Kidney capillary endothelial cell (primary cell): ENCODE data around the gene SUN2.

Source experiments
- DNase-seq: peaks from one replicate; pipeline ENCODE4 v3.0.0-alpha.2; 2018; ENCODE audit warnings: low spot score

Gene SUN2

DNA sequence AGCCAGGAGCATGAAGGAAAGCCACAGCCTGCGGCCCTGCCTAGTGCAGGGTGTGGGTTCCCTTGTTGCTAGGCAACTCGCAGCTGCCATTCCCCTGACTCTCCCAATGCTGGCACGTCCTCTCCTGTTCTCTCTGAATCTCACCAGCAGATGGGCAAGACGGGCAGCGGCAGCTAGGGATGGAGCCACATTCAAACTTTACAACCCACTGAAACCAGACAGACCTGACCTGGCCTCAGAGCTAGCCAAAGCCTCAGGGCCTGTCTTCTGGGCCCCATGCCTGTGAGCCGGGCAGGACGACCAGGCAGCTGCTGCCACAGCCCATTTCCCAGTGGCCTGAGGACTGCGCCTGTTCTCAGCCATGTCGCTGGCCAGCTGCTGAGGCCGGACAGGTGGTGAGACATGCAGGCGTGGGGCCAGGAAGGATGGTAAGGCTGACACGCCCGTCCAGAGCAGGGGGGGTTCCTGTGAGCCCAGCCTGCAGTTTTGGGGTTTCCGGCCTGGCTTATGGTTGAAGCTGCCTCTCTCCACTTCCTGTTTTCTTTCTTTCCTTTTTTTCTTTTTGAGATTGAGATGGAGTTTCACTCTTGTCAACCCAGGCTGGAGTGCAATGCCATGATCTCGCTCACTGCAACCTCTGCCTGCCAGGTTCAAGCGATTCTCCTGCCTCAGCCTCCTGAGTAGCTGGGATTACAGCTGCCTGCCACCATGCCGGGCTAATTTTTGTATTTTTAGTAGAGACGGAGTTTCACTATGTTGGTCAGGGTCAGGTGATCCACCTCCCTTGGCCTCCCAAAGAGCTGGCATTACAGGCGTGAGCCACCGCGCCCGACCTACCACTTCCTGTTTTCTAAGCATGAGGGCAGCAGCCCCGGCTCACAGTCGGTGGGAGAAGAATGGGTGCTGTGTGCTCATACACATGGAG is 4.1 kb downstream of the SUN2 start:
- DNase-seq: no peak

DNA sequence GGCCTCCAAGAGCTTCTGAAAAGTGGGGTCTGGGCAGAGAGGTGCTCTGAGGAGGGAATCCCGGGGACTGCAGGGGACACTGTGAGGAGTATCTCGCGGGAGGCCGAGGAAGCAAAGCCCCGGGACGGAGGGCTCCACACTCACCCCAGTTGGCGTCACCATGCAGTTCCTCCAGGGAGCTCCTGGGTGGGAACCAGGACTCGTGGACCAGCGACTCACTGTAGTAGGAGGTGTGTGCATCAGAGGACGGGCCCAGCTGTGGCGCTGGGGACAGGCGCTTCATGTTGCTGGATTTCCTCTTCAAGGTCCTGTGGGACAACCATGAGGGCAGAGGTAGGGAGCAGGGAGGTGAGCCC is 4.8 kb downstream of the SUN2 start:
- DNase-seq: no peak

DNA sequence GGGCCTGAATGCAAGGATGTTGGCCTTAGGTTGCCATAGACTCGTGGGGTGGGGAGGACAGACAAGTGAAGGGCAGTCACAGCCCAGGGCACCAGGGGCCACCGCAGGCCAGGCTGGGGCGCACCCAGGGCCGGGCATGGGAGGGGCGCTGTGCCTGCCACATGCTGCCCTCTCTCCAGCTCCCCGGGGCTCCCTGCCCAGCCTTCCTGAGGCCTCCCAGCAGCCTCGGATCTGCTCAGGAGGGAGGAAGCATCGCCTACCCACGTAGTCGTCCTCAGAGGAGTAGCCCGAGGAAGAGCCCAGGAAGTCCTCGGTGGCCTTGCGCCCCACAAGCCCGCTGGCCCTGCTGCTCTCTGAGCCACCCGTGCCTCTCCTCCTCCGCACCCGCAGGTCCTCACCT is 5.2 kb downstream of the SUN2 start:
- no peak for DNase-seq

DNA sequence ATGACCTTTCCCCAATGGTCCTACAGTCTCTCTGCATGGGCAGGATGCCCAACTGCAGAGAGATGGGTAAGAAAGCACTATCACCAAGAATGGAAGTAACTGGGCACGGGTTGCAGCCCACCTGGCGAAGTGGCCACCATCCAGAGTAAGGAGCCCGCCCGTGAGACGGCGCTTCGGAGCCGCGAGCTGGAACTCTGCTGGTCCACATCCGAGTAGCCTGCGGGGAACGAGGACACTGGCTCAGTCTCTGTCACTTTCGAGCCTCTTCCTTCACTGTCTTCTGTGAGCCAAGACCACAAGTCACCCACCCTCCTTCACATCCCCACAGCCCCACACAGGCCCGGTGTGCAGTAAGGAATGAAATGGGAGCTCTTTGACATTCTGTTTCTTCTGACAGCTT is 5.7 kb downstream of the SUN2 start:
- DNase-seq: no peak

DNA sequence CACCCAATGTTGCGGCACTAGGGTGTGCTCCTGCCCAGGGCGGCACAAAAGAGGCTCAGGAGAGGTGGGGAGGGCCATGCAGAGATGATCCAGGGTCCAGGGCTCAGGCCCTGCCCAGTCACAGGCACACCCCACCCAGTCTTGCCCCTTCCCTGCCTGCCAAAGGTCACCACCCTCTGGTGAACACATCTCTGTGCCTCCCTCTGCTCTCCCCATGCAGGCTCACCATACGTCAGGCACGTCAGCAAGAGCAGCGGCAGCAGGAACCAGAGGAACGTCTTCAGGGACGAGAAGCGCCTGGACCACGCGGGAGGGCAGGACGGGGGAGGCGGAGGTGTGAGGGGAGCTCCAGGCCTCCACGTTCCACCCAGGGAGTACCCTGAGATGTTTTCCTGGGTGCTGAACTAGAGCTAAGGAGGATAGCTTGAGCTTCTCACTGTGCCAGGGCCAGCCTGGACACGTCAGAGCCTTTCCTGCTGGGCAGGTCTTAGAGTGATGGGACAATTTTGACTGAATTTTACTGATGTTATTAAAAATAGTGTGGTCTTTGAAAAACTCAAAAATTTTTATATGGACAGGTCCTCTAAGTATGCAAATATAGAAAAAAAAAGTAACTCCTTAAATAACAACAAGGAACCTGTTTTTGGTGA is 7.2 kb downstream of the SUN2 start:
- DNase-seq: no peak

DNA sequence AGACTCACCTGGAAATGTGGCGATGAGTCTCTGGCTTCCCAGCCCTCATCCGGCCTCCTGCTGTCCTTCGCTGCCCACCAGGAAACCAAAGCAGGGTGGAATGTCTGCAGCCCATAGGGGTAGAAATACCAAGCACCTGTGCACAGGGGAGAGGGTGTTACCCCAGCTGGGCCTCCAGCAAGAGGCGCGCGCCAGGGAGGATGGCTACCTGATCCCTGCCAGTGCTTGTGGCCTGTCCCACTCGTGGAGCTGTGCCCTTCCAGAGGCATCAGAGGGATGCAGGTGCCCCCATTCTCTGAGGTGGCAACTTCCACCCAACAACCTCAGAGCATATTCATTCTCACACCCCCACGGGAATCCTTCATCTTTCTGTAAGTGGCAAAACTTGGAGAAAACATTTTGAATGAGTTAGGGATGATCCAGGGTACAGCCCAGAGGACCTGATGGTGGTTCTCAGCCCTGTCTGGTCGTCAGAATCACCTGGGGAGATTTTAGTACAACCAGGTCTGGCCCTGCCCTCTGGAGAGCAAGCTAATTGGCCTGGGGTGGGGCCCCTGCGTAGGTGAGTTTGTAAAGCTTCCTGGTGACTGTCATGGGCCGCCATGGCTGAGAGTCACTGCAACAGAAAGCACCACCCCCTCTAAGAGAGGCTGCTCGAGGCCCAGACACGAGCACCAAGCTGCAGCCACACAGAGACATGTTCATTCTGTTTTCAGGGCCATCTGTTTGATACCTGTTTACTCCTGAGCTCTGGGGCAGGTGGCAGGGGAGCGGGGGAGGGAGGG is 9.9 kb downstream of the SUN2 start:
- no peak for DNase-seq

DNA sequence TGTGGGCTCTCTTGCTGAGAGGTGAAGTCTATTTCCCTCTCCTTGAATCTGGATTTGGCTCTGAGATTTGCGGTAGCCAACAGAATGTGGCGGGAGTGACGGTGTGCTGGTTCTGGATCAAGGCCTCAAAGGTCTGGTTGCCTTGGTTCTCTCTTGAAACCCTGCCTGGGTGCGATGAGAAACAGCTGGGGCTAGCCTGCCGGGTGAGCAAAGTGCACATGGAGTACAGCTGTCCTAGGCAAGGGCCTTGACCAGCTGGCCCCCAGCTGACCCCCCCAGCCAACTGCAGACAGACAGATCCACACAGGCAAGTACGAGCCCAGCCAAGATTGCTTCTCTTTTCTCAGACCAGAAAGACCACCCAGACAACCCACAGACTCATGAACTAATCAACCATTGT is 10.8 kb downstream of the SUN2 start:
- DNase-seq: no peak

DNA sequence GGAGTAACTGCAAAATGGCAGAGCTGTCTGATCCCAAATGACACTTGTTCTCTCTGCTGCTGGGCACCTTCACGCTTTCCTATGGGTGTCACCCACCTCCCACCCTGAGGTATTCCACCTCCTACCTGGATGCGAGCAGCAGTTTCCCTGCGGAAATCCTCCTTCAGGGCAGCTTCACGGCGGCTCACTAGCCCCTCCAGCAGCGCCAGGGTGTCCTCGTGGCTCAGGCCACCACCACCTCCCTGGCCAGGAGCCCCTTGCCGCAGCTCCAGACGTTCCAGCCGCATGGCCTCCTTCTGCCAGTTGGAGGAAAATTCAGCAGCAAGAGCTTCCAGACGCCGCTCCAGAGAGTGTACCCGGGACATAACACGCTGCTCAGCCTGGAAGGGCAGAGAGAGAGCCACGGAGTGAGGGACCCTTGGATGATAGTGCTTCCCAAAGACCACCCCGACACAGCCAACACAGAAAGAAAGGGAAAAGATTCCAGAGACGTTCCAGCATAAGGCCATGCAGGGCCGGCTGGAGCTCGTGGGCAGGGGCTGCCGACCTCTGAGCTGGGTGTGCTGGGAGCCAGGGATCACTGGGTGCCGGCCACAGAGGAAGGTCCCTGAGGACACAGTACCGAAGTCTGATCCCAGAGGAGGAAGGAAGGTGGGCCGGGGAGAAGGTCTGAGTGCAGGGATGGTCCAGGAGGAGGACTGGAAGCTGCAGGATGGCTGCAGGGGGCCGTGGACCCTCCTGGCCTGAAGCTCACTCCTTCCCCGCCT is 13.4 kb downstream of the SUN2 start:
- DNase-seq: no peak

DNA sequence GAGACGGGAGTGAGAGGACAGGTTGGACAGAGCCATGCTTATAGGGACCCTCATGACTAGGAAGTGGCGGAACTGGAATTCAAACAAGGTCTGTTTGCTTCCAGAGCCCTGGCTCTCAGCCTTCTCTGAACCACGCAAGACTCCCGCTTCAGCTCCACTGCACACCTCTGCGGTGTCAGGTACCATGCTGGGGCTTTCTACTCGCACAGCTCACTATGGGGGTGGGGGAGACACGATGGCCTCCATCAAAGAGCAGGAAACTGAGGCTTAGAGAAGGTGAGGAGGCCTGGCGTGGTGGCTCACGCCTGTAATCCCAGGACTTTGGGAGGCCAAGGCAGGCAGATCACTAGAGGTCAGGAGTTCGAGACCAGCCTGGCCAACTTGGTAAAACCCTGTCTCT is 14.2 kb downstream of the SUN2 start:
- no peak for DNase-seq

DNA sequence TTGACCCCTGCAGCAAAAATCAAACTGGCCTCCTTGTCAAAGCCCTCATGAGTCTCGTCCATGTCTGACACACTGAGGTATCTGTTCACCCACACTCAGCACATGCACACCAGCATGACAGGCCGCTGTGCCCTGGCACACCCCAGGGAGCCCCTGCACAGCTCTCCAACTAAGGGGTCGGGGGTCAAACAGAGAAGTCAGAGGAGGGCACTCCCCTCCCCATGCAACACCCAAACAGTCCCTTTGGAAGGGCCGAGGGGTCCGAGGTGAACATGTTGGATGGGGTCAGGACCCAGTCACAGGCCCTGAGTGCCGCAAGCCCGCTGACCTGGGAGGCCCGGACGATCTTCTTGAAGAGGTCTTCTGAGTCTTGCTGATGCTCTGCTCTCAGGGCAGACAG is 14.6 kb downstream of the SUN2 start:
- no peak for DNase-seq

DNA sequence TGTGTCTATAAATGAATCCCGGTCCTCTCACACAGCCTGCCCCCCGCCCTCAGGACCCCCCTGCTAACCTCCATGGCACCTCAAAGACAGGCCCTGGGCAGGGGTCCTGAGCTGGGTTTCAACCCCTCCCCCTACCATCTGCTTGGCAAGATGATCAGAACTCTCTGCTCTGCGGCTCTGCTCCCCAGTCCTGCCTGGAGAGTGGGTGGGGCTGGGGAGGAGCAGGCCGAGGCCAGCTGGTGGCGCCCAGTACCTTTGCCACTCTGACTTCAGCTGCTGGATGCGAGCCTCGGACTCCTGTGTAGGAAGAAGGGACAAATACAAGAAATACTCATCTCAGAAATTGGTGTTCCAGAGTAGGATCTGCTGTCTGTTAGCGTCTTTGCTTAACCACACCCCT is 15.0 kb downstream of the SUN2 start:
- DNase-seq: no peak

DNA sequence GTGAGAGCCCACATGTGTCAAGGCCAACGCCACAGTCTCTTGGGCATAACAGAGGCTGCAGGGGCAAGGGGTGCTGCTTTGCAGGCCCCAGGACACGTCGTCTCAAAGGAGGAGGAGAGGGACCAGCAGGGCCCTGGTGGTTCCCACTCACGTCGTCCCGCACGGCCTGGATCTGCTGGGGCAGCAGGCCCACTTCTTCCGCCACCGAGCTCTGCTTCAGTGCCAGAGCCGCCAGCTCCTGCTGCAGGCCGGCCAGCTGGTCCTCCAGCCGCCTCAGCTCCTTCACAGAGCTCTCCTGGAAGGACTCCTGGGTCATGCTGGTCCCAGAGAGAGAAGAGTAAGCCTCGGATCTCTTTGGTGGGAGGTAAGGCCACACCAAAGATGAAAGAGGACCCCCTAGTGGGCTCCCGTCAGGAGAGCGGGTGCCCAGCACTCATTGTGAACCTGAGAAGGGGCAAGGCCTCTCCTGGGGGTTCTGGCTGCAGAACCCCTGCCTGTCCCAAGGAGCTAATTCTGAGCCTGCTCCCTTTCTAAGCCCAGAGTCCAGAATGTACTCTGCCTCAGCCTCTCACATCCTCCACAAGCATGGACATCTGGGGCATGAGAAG is 15.6 kb downstream of the SUN2 start:
- no peak for DNase-seq

DNA sequence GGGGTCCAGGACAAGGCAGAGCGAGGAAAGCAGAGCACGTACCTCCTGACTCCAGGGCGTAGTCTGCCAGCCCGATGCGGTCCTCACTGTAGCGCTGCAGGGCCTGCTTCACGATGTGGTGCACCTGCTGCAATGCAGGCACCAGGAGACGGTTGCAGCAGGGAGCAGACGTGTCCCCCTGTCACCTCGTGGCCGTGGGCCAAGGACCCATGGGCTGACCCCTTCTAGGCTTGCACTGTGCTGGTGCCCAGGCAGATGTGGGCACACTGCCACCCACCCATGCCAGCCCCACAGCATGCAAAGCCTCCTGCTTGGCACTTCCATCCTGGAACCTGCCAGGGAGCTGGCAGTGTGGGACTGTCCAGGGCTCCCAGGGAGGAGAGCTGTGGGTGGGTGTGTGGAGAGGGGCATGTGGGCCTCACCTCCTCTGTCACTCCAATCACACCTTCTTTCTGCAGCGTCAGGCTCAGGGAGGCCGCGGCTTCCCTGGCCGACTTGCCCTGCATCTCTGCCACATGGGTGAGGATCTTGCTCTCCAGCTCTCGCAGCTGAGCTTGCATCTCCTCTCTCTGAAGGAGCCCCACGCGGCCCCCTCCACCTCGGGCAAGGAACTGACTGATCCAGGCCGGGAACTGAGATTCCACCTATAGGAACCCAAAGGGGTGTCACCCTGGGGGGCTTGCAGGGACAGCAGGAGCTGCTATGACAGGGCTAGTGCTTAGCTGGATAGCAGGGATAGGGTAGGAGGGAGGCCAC is 16.3 kb downstream of the SUN2 start:
- DNase-seq: no peak

DNA sequence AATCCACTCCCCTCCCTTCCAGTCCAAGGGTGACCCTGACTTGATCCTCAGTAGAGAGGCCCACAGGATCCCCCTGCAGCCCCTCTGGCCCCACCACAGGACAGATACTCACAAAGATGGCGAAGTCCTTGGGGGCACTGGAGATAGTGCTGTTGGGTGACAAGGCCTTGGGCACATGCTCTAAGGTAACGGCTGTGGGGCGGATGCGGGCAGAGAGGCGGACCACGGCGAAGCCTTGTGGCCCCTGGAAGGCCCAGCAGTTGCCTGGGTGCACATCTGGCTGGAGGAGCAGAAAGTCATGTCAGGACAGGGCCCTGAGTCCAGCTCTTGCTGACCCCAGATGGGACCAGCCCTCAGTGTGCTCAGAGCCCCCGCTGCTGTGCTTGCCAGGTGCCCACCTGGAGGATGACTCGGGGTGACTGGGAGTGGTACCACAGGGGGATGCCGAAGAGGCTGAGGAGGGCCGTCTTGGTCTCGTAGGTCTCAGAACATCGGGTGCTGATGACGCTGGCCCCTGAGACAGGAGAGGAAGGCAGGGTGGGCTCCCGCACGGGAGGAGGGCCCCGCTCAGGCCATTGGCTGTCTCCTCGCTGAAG is 17.2 kb downstream of the SUN2 start:
- no peak for DNase-seq

DNA sequence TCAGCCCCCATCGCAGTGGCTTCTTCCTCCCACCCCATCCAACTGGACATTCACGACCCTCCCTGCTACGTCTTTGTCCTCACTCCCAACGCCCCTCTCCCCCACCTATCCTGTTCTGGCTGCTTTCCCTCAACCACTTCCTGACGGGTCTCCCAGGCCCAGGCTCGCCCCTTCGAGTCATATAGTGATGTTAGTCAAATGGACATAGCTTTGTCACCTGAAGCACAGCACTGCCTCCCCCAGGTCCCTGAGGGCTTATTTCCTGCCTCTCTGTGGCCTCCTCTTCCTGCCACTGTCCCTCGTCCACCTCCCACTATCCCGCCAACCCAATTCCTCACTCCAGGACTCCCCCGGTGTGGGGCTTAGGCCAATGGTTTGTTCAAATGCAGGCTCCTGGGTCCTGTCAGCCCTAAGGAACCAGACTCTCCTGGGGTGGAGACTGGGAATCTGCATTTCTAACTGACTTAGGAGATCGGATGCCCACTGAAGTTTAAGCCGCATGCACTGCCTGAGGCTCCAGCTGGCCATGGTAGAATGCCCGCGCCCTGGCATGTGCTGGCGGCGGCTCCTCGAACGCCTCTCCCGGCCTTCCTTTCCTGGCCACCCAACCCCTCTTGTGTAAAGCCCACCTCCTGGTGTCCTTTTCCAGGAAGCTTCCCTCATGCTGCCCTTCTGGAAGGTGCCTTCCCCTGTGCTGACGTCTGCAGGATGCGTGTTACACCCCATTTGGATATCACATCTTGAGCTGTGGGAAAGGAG is 18.3 kb downstream of the SUN2 start:
- DNase-seq: no peak

DNA sequence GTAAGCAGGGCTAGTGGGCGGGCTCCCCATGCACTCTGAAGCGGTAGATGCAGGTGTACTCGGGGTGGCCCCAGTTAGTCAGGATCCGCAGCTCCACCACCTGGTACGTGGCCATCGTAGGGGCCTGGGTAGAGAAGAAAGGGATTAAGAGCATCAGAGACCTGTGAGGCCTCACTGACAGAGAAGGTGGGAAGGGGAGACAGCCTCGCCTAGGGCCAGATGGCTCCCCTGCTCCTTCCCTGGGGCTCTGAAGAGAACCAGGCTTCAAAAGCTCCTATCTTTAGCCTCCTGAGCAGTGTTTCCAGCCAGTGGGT is 19.6 kb downstream of the SUN2 start:
- DNase-seq: no peak

DNA sequence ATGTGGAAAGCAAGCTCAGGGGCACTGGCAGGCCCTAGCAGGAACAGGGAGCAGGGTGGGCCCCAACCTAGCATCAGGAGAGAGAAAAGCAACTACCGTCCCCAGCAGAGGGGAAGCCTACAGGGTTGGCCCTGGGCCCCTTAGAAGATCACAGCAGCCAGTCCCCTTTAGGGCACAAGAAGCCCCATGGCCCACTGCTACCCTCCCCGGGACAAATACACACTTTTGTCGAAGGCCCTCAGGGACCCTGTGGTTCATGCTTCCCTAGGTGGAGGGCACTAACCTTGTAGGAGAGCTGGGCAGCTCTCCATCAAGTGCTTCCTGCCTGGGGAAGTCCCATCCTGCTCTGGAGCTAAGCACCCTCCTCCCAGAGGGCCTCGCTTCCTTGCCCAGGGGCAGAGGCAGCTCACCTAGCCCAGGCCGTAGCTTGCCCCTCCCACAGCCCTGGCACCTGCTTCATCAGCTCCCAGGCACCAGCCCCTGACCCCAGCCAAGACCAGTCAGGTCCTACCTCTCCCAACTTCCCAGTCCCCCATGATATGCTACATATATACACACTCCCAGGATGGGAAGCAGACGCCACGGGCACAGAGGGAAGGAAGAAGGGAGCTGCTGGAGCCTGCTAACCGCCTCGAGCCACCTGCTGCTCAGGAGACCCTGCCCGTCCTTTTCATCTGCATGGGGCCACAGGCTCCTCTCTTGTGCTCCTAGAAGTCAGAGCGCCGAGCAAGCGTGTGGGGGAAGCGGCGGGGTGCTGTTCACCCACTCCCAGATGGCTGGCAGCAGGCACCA is 20.1 kb downstream of the SUN2 start:
- DNase-seq: no peak

DNA sequence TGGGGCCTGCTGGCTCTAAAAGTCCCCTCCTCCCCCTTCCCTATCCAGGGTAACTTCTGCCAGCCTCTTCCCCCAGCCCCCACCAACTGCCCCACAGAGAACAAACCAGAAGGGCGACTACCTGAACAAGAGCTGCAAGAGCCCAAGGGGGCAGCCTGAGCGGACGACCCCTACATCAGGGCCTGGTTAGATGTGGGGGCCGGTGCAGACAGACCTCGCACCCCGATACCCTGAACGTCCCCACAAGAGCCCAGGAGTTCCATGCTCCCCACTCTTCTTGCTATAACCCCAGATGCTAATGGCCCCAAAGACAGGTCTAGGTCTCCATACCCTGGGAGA is 20.7 kb downstream of the SUN2 start:
- no peak for DNase-seq

DNA sequence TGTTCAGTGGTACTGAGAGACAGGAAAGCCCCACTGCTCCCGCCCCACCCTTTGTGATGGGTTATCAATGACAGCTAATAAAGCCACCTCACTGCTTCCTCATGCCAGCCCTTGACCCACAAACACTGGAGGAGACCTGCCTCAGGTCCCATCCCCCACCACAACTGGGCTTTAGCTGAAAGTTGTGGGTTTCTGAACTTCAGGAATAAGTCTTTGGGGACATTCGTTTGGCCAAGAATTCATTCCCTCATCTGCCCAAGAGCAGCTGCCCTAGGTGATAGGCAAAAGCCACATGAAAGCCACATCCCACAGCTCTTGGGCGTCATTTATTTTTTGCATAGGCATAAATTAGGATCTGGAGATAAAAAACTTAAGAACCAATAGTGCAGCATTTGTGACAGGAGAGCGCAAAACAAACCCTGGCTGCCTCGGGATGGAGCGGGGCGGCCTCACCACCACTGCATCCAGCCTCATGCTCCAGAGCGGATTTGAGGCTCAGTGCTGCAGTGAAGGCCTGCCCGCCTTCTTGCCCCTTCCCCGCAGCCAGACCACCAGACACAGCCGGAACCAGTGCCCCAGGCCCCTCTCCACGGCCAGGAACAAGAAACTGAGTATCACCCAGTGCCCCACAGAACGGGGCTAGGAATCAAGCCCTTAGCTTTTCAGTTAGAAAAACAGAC is 21.2 kb downstream of the SUN2 start:
- no peak for DNase-seq
